B cell (primary cell): ENCODE measurements around the gene USP6NL. TPM values are rescaled to one million over a fixed set of nuclear protein-coding genes. Genes with fewer than 3 reads are reported as not detected.
A peak's percentile ranks its signal among the peaks of the same experiment; 100 is the strongest.

Source experiments
- ATAC-seq: fragments of 200-7000 bp; cut with Tn5 transposase; one replicate; pipeline ENCODE4 v1.10.0; 2021; ENCODE audit warnings: low read depth, mild to moderate bottlenecking, moderate number of reproducible peaks, moderate library complexity
- CTCF ChIA-PET: fragments of 350-600 bp; sonication (Branson Sonifier 250); formaldehyde crosslinking; loops from one replicate; lab custom pipeline; 2021; ENCODE audit warnings: antibody characterized with exemption, inconsistent platforms; lab: Charles Lee
- POLR2A ChIA-PET: fragments of 350-600 bp; sonication (Branson Sonifier 250); formaldehyde crosslinking; loops from one replicate; lab custom pipeline; 2021; ENCODE audit warnings: antibody characterized with exemption; lab: Charles Lee
- DNase-seq: peaks from one replicate; pipeline ENCODE4 v3.0.0; 2013
- H2AFZ ChIP-seq: 2 replicates; pipeline ENCODE4 v1.6.1; 2012; ENCODE audit warnings: mild to moderate bottlenecking, low read depth, low read length; ENCODE audit not compliant: insufficient read depth, poor library complexity, severe bottlenecking
- H3K27ac ChIP-seq, 2 donors: 1 replicate in 1 of 2; 2 replicates in 1 of 2; pipeline ENCODE4 v1.5.1; 2012 to 2013; ENCODE audit warnings: low read length in 2 of 2, mild to moderate bottlenecking in 2 of 2, moderate library complexity in 1 of 2
- H3K27me3 ChIP-seq, 4 experiments: fragments of 200-600 bp in 1 of 4; sonication (generic) in 1 of 4; replicated peaks in 1 of 4; 1 replicate in 2 of 4; 2 replicates in 2 of 4; pipeline versions ENCODE4 v1.6.1 to v1.7.0; 2013 to 2016; ENCODE audit warnings: low read length in 3 of 4, mild to moderate bottlenecking in 2 of 4, mixed read lengths in 1 of 4, moderate library complexity in 1 of 4; ENCODE audit not compliant: insufficient read depth in 4 of 4, control insufficient read depth in 3 of 4; ENCODE audit errors: control extremely low read depth in 1 of 4
- H3K36me3 ChIP-seq, 2 experiments: replicated peaks in 1 of 2; 1 replicate in 1 of 2; 2 replicates in 1 of 2; pipeline versions ENCODE4 v1.6.1 to v1.7.1; 2013; ENCODE audit warnings: low read length in 1 of 2; ENCODE audit not compliant: insufficient read depth in 2 of 2, control insufficient read depth in 1 of 2; ENCODE audit errors: control extremely low read depth in 1 of 2, extremely low read depth in 1 of 2
- H3K4me1 ChIP-seq, 2 donors: fragments of 200-600 bp in 1 of 2; sonication (generic) in 1 of 2; 1 replicate in 1 of 2; 2 replicates in 1 of 2; pipeline versions ENCODE4 v1.5.1 to v1.6.1; 2013 to 2017; ENCODE audit warnings: low read length in 2 of 2; ENCODE audit not compliant: control insufficient read depth in 2 of 2, insufficient read depth in 2 of 2
- H3K4me2 ChIP-seq: replicated peaks from 2 replicates; pipeline ENCODE3; 2012; ENCODE audit warnings: mild to moderate bottlenecking, low read depth, low read length; ENCODE audit not compliant: poor library complexity, severe bottlenecking
- H3K4me3 ChIP-seq, 5 experiments: fragments of 200-600 bp in 1 of 5; sonication (generic) in 1 of 5; 1 replicate in 3 of 5; 2 replicates in 2 of 5; pipeline versions ENCODE4 v1.5.1 to v1.7.0; 2011 to 2016; ENCODE audit warnings: low read length in 4 of 5, mild to moderate bottlenecking in 4 of 5, low read depth in 2 of 5, control low read depth in 1 of 5, moderate library complexity in 1 of 5; ENCODE audit not compliant: insufficient read depth in 1 of 5; ENCODE audit errors: control extremely low read depth in 1 of 5, extremely low read depth in 1 of 5
- H3K79me2 ChIP-seq: fragments of 200-600 bp; sonication (generic); one replicate; pipeline ENCODE4 v1.6.0; 2016; ENCODE audit warnings: low read length; ENCODE audit not compliant: control insufficient read depth, insufficient read depth
- H3K9ac ChIP-seq: fragments of 200-600 bp; sonication (generic); 2 replicates; pipeline ENCODE4 v1.6.1; 2017; ENCODE audit warnings: mild to moderate bottlenecking, low read length, moderate library complexity
- H3K9me3 ChIP-seq, 3 donors: one replicate each; pipeline versions ENCODE4 v1.6.1 to v1.7.1; 2013; ENCODE audit warnings: low read length in 2 of 3; ENCODE audit not compliant: control insufficient read depth in 2 of 3, insufficient read depth in 1 of 3; ENCODE audit errors: control extremely low read depth in 1 of 3
- H4K20me1 ChIP-seq: 2 replicates; pipeline ENCODE4 v1.6.0; 2012; ENCODE audit warnings: mild to moderate bottlenecking, low read length; ENCODE audit not compliant: insufficient read depth, control insufficient read depth, poor library complexity, severe bottlenecking
- H3K27ac Mint-ChIP-seq: one replicate; pipeline ENCODE4 v1.8.0; 2021; ENCODE audit warnings: mixed read lengths
- H3K27me3 Mint-ChIP-seq: one replicate; pipeline ENCODE4 v1.8.0; 2021; ENCODE audit warnings: mixed read lengths
- H3K4me1 Mint-ChIP-seq: one replicate; pipeline ENCODE4 v1.8.0; 2021; ENCODE audit warnings: mixed read lengths
- H3K4me3 Mint-ChIP-seq: one replicate; pipeline ENCODE4 v1.8.0; 2021; ENCODE audit warnings: mixed read lengths
- H3K9me3 Mint-ChIP-seq: one replicate; pipeline ENCODE4 v1.8.0; 2022; ENCODE audit warnings: mixed read lengths; ENCODE audit not compliant: insufficient read depth
- CTCF ChIP-seq: fragments of 200-600 bp; IDR thresholded peaks from one replicate; pipeline ENCODE4 v1.8.0; 2022; ENCODE audit warnings: antibody characterized with exemption, mild to moderate bottlenecking
- EZH2 ChIP-seq: IDR thresholded peaks from 2 replicates; pipeline ENCODE4 v1.6.1; 2012; ENCODE audit warnings: borderline replicate concordance, low read depth, mild to moderate bottlenecking, moderate library complexity, low read length; ENCODE audit not compliant: insufficient read depth, poor library complexity, severe bottlenecking
- WGBS: methylation state at CpG from one replicate; pipeline ENCODE4 v1.1.5; 2013; ENCODE audit warnings: missing lambda C conversion rate; ENCODE audit not compliant: insufficient coverage; 5-methylcytosine and 5-hydroxymethylcytosine counted together
- intact Hi-C: fragments of 100-400 bp; cut with micrococcal nuclease; formaldehyde crosslinking; loops from one replicate; pipeline ENCODE4 v1.10.0; 2022
- polyA plus RNA-seq: library from polyadenylated mRNA; depleted of rRNA; stranded (reverse); fragments of >200 nt; gene quantifications from 2 replicates; pipeline ENCODE4 v1.2.3, GENCODE V29; 2012
- total RNA-seq, 2 donors: library from RNA; stranded (reverse); fragments of 120-200 nt in 1 of 2; gene quantifications; 1 replicate in 1 of 2; 2 replicates in 1 of 2; pipeline versions ENCODE4 v1.2.3 to v1.2.4, GENCODE V29; 2013 to 2022

The USP6NL gene
- total and polyA plus RNA-seq, 2 donors (not counting 1 experiment from before 2014, with no cell fraction given): 27.0 to 61.5 TPM

GRCh38 chr10:11515596-11516430 lies 95.6 kb downstream of the USP6NL start:
- Mint-ChIP-seq H3K4me3 (peak overlapping the region; percentile 18), H3K4me1 (peaks cover 46% of the 10 kb centered on the region), H3K27me3 (no peaks in the 10 kb centered on the region), H3K9me3 (no peaks in the 10 kb centered on the region), H3K27ac (peak overlapping the region; percentile 80)
- peaks cover 37% of the 10 kb centered on the region for H4K20me1 ChIP-seq
- H3K36me3 ChIP-seq: peaks cover 11 to 34% of the 10 kb centered on the region in 2 experiments
- H3K27ac ChIP-seq: peak overlapping the region in 1 of 2 donors; percentile 48
- 0% methylated on average over 2 of the region's 5 CpGs for WGBS
- peak overlapping the region; percentile 51 for H3K4me2 ChIP-seq
- no peaks in the 10 kb centered on the region for H3K9me3 ChIP-seq
- peak overlapping the region in 1 of 5 experiments; percentile 2 for H3K4me3 ChIP-seq
- TF ChIP-seq EZH2 (no peak), CTCF (peak; percentile 97)
- ATAC-seq (peak; percentile 84), DNase-seq (peak; percentile 79)
- POLR2A ChIA-PET: interaction anchor here (0.6 to 1.0 kb wide), 4 partner anchors 169 to 242 kb away, joined by 4 to 9 read pairs (median 4); no protein-coding TSS in a partner anchor
- H2AFZ ChIP-seq: no peak overlapping the region
- intact Hi-C loops: loop anchor here (1.0 to 2.0 kb wide), 6 partner anchors 17 to 242 kb away; no protein-coding TSS in a partner anchor
- no peak overlapping the region for H3K9ac ChIP-seq
- H3K4me1 ChIP-seq: peaks cover 22% of the 10 kb centered on the region in 2 donors
- peaks cover 80% of the 10 kb centered on the region for H3K79me2 ChIP-seq
- no peaks in the 10 kb centered on the region for H3K27me3 ChIP-seq
- CTCF ChIA-PET: interaction anchor here (0.6 to 3.8 kb wide), 40 partner anchors 10 to 303 kb away, joined by 3 to 183 read pairs (median 4); partner anchors contain the start of gene USP6NL

DNA sequence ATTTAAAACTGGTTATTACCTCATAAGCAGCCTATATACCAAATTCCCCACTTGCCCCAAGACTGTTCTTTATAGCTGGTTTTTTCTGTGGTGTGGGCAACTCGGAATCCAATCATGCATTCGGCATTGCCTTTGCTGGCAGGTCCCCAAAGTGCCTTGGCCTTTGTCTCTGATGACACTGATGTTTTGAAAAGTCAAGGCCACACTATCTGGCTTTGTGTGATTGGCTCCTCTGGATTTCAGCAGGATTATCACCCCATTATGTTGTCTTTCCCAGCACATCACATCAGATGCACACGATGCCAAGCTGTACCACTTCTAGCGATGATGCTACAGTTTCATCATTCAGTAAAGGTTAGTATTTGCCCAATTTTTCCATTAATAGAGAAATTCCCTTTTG lies 97.7 kb downstream of the USP6NL start:
- POLR2A ChIA-PET: no interaction called here
- no peaks in the 10 kb centered on the region for H3K9me3 ChIP-seq
- intact Hi-C loops: loop anchor here (2.0 kb wide), 1 partner anchor 205 kb away; no protein-coding TSS in a partner anchor

More for the DNA sequence above, 97.7 kb downstream of the USP6NL start:
- Histone ChIP-seq H3K4me3 (no peak overlapping the region), H3K4me2 (no peak overlapping the region), H3K79me2 (peaks cover 79% of the 10 kb centered on the region), H3K36me3 (peaks cover 16 to 26% of the 10 kb centered on the region in 2 experiments), H3K9ac (no peak overlapping the region), H3K27me3 (no peaks in the 10 kb centered on the region), H3K27ac (no peak overlapping the region), H2AFZ (no peak overlapping the region), H4K20me1 (peaks cover 50% of the 10 kb centered on the region), H3K4me1 (peaks cover 22% of the 10 kb centered on the region in 2 donors)
- TF ChIP-seq CTCF (no peak), EZH2 (no peak)
- Mint-ChIP-seq H3K4me1 (peaks cover 40% of the 10 kb centered on the region), H3K27me3 (no peaks in the 10 kb centered on the region), H3K9me3 (no peaks in the 10 kb centered on the region), H3K27ac (no peak overlapping the region), H3K4me3 (no peak overlapping the region)
- ATAC-seq (no peak), DNase-seq (no peak)
- WGBS: 100% methylated on average over 4 of the region's 4 CpGs
- CTCF ChIA-PET: interaction anchor here (1.0 to 3.8 kb wide), 7 partner anchors 22 to 243 kb away, joined by 3 to 183 read pairs (median 12); partner anchors contain the start of gene USP6NL
